GM12874 (cell line): Measurements from ENCODE around the gene MCRS1.

Source experiments
- TF ChIP-seq, protein P1 (sequence below): IDR thresholded peaks from 2 replicates; pipeline ENCODE4 v1.5.1; 2011; ENCODE audit warnings: low read depth, mild to moderate bottlenecking, control low read depth, low read length, moderate library complexity; ENCODE audit not compliant: insufficient read depth

The MCRS1 gene

DNA sequence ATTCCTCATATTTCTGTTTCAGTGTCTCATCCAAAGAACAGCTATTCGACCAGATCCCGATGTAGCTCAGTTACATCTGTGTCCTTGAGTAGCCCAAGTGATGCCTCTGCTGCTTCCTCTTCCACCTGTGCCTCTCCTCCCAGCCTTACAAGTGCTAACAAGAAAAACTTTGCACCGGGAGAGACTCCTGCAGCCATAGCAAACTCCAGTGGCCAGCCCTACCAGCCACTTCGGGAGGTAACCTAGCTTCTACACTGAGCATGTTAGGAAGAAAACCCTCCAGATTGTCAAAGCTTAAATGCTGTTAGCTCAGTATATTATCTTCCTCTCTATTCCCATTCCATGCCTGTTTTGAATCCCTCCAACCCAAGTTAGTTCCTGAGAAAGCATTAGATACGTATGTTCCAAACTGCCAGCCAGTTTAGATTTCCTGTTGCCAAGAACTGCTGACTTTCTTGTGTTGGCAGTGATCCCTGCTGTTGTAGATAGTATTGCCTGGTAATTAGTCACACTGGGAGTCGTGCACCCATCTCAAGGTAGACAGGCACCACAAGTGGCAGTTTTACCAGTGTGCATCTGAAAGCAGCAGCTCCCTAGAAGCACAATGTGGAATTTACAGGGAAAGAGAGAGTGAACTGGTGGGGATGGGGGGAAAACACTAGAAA, 43.1 kb downstream of the MCRS1 start:
- TF ChIP-seq, protein P1, sequence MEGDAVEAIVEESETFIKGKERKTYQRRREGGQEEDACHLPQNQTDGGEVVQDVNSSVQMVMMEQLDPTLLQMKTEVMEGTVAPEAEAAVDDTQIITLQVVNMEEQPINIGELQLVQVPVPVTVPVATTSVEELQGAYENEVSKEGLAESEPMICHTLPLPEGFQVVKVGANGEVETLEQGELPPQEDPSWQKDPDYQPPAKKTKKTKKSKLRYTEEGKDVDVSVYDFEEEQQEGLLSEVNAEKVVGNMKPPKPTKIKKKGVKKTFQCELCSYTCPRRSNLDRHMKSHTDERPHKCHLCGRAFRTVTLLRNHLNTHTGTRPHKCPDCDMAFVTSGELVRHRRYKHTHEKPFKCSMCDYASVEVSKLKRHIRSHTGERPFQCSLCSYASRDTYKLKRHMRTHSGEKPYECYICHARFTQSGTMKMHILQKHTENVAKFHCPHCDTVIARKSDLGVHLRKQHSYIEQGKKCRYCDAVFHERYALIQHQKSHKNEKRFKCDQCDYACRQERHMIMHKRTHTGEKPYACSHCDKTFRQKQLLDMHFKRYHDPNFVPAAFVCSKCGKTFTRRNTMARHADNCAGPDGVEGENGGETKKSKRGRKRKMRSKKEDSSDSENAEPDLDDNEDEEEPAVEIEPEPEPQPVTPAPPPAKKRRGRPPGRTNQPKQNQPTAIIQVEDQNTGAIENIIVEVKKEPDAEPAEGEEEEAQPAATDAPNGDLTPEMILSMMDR = no peak

DNA sequence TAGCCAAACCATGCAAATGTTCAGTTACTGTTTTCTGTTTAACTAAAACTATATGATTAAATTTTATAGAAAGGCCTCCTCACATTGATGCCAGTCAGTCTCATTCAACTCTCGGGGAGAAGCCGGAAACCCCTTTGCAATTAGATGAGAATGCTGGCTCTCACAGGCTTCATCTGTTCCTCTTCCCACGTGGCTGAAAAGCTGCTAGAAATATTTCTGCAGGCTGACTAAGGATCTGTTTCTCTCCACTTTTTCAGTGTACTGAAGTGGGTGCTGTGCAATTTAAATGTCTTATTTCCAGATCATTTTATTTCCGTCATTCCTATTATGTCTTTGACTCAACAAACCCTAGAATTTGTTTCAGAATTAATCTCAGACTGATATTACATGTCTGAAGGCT, 46.6 kb downstream of the MCRS1 start:
- TF ChIP-seq, protein P1 = no peak

DNA sequence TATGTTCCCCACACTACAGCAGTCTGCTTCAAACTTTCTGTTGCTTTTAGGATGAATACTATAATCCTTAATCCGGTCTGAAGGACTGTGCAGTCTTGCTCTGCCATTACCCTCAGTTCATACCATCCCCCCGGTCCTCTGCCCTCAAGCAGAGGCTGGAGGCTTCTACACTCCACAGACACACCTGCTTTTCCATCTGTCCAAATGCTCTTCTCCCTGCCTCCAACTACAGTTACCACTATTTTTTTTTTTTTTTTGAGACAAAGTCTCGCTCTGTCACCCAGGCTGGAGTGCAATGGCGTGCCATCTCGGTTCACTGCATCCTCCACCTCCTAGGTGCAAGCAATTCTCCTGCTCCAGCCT, 48.4 kb downstream of the MCRS1 start:
- TF ChIP-seq, protein P1 = no peak

DNA sequence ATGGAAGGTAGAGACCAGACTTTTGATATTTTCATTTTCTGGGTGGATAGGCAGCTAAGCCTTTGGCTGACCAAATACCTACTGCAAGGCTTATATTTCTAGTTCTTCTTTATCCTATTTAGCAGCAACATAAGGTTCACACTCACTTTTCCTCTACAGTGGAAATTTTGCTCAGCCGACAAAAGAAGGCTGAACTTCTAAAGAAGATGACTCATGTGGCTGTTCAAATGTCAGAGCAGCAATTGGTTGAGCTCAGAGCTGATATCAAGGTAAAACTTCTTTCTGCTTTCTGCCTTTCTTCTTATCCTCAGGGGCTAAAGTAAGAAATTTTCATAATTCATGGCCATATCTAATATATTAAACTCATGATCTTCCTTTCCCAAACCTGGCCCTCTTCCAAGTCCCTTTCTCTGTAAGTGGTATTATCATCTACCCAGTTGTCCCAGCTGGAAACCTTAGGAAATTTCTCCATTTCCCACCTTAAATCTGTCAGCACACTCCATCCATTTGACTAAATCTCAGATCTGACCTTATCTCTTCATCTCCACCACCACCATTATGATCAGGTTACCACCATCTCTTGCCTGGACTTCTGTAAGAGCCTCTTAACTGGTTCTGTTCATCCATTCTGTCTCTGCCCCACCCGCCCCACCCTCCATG, 48.9 kb downstream of the MCRS1 start:
- TF ChIP-seq, protein P1 = no peak

DNA sequence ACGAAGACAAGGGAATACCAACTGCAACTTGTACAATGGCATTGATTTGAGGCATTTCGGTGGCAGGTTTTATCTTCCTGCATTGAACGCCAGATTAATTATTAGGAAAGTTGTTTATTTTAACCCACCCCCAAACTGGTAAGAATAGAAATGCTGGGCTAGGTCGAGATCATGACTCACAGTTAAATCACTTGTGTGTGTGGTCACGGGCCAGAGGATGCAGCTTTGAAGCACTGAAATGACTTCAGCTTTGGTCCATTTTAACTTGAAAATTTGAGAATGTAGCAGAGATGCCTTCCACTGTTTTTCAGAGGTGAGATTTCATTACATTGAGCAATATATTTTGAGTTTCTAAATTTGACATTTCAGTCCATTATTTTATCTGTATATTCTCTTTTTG, 52.7 kb downstream of the MCRS1 start:
- TF ChIP-seq, protein P1 = no peak

DNA sequence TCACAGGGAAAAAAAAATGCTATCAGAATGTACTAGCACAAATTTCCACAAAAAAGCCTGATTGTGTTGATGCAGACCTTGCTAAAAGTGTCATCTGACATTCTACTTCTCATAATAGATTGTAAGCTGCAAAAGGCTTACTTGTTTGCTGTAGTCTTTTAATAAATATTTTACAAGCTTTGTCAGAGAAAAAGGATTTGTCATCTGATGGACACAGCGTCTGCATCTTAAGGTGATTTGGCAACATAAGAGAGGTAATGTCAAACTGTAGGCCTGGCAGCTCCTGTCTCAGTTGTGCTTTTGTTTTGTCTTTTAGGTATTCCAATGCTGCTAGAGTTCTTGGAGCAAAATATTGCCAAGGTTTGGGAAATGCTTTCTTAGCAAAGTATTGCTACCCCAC, 55.4 kb downstream of the MCRS1 start:
- TF ChIP-seq, protein P1 = no peak

DNA sequence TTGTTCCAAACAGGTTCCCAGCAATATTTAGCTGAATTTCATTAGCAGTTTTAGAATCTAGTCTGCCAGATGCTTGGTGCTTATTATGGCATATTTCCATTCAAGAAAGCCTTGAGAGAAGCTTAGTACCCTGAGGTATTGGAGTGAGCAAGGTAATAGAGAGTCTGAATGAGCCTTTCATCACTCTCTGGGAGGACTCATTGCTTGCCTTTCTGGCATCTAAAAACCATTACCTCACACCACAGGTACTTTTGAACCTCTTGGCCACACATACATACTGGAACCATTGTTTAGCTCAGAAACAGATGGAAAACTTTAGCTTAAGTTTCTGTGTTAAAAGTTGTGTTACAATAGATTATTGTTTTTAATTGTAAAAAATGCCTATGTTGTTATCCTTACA, 56.5 kb downstream of the MCRS1 start:
- TF ChIP-seq, protein P1 = no peak
